H9 (cell line): ENCODE measurements around the gene SERPINA6. TPM values are rescaled to one million over a fixed set of nuclear protein-coding genes. Genes with fewer than 3 reads are reported as not detected.

Experiments
- DNase-seq: peaks from one replicate; pipeline ENCODE4 v3.0.0-alpha.2; 2017
- H2AFZ ChIP-seq: one replicate; pipeline ENCODE4 v1.6.1; 2013; ENCODE audit warnings: mild to moderate bottlenecking, low read length, control low read depth, moderate library complexity
- H2AK5ac ChIP-seq: 2 replicates; pipeline ENCODE4 v1.6.1; 2013; ENCODE audit warnings: low read length, control low read depth, mixed read lengths; ENCODE audit not compliant: insufficient read length
- H2BK120ac ChIP-seq: one replicate; pipeline ENCODE4 v1.6.1; 2013; ENCODE audit warnings: low read depth, mild to moderate bottlenecking, low read length, control low read depth, inconsistent platforms; ENCODE audit not compliant: poor library complexity, severe bottlenecking
- H2BK12ac ChIP-seq: 2 replicates; pipeline ENCODE4 v1.6.1; 2013; ENCODE audit warnings: low read length, control low read depth, mixed read lengths, low read depth; ENCODE audit not compliant: insufficient read length
- H2BK15ac ChIP-seq: 2 replicates; pipeline ENCODE4 v1.6.1; 2013; ENCODE audit warnings: low read depth, low read length, control low read depth
- H2BK20ac ChIP-seq: one replicate; pipeline ENCODE4 v1.6.1; 2013; ENCODE audit warnings: low read depth, mild to moderate bottlenecking, low read length, control low read depth, inconsistent platforms; ENCODE audit not compliant: poor library complexity, severe bottlenecking
- H2BK5ac ChIP-seq: 2 replicates; pipeline ENCODE4 v1.6.1; 2013; ENCODE audit warnings: low read length, control low read depth, mixed read lengths; ENCODE audit not compliant: insufficient read length
- H3K14ac ChIP-seq: 2 replicates; pipeline ENCODE4 v1.6.1; 2013; ENCODE audit warnings: low read length, control low read depth; ENCODE audit not compliant: insufficient read depth
- H3K18ac ChIP-seq: 2 replicates; pipeline ENCODE4 v1.6.1; 2013; ENCODE audit warnings: low read depth, mild to moderate bottlenecking, mixed read lengths, low read length, control low read depth; ENCODE audit not compliant: insufficient read length
- H3K23ac ChIP-seq: 2 replicates; pipeline ENCODE4 v1.6.1; 2013; ENCODE audit warnings: low read length, control low read depth, mixed read lengths, low read depth; ENCODE audit not compliant: insufficient read length
- H3K23me2 ChIP-seq: 2 replicates; pipeline ENCODE4 v1.6.1; 2013; ENCODE audit warnings: low read depth, mild to moderate bottlenecking, mixed read lengths, low read length, control low read depth; ENCODE audit not compliant: insufficient read length, poor library complexity, severe bottlenecking
- H3K27ac ChIP-seq: 2 replicates; pipeline ENCODE4 v1.5.1; 2013; ENCODE audit warnings: low read length, control low read depth, mixed read lengths, low read depth; ENCODE audit not compliant: insufficient read length
- H3K27me3 ChIP-seq: 2 replicates; pipeline ENCODE4 v1.6.1; 2013; ENCODE audit warnings: low read length, control low read depth, inconsistent platforms; ENCODE audit not compliant: insufficient read depth
- H3K4ac ChIP-seq: 2 replicates; pipeline ENCODE4 v1.6.1; 2013; ENCODE audit warnings: low read depth, mild to moderate bottlenecking, control low read depth, inconsistent platforms, low read length, moderate library complexity
- H3K4me1 ChIP-seq: 2 replicates; pipeline ENCODE4 v1.6.1; 2013; ENCODE audit warnings: low read length, control low read depth, inconsistent platforms; ENCODE audit not compliant: insufficient read depth
- H3K4me2 ChIP-seq: 2 replicates; pipeline ENCODE4 v1.6.1; 2013; ENCODE audit warnings: low read length, control low read depth, mixed read lengths; ENCODE audit not compliant: insufficient read length, insufficient read depth
- H3K56ac ChIP-seq: 2 replicates; pipeline ENCODE4 v1.6.1; 2013; ENCODE audit warnings: low read depth, mild to moderate bottlenecking, mixed read lengths, low read length, control low read depth; ENCODE audit not compliant: insufficient read length
- H3K79me1 ChIP-seq: 2 replicates; pipeline ENCODE4 v1.6.1; 2013; ENCODE audit warnings: low read depth, mild to moderate bottlenecking, moderate library complexity, low read length, control low read depth, inconsistent platforms; ENCODE audit not compliant: insufficient read depth, poor library complexity, severe bottlenecking
- H3K79me2 ChIP-seq: 2 replicates; pipeline ENCODE4 v1.6.1; 2013; ENCODE audit warnings: low read length, control low read depth, inconsistent platforms; ENCODE audit not compliant: insufficient read depth
- H3K9ac ChIP-seq: 2 replicates; pipeline ENCODE4 v1.6.1; 2013; ENCODE audit warnings: low read length, control low read depth, mixed read lengths; ENCODE audit not compliant: insufficient read length; ENCODE audit errors: extremely low read depth
- H3K9me3 ChIP-seq: one replicate; pipeline ENCODE4 v1.6.1; 2013; ENCODE audit warnings: low read depth, low read length, inconsistent platforms; ENCODE audit not compliant: control insufficient read depth
- H3T11ph ChIP-seq: one replicate; pipeline ENCODE4 v1.6.1; 2013; ENCODE audit warnings: mild to moderate bottlenecking, low read length, control low read depth, inconsistent platforms
- H4K20me1 ChIP-seq: one replicate; pipeline ENCODE4 v1.6.1; 2013; ENCODE audit not compliant: control insufficient read depth, insufficient read length, insufficient read depth
- H4K5ac ChIP-seq: 2 replicates; pipeline ENCODE4 v1.6.1; 2013; ENCODE audit warnings: low read depth, mild to moderate bottlenecking, mixed read lengths, low read length, control low read depth; ENCODE audit not compliant: insufficient read length
- H4K8ac ChIP-seq: replicated peaks from 2 replicates; pipeline ENCODE4 v1.6.1; 2013; ENCODE audit warnings: low read length, control low read depth, mixed read lengths, low read depth; ENCODE audit not compliant: insufficient read length
- H4K91ac ChIP-seq: 2 replicates; pipeline ENCODE4 v1.6.1; 2013; ENCODE audit warnings: low read depth, mild to moderate bottlenecking, moderate library complexity, mixed read lengths, low read length, control low read depth; ENCODE audit not compliant: insufficient read length
- H3K27ac Mint-ChIP-seq, 3 experiments: 2 replicates in 2 of 3; 3 replicates in 1 of 3; pipeline ENCODE4 v1.8.0; 2020 to 2021; ENCODE audit warnings: mixed read lengths in 3 of 3, mild to moderate bottlenecking in 1 of 3, moderate library complexity in 1 of 3
- H3K27me3 Mint-ChIP-seq: 2 replicates; pipeline ENCODE4 v1.8.0; 2021; ENCODE audit warnings: low read depth, mild to moderate bottlenecking, moderate library complexity, mixed read lengths
- H3K36me3 Mint-ChIP-seq, 3 experiments: 2 replicates in 2 of 3; 3 replicates in 1 of 3; pipeline ENCODE4 v1.8.0; 2020 to 2021; ENCODE audit warnings: low read depth in 3 of 3, mixed read lengths in 3 of 3; ENCODE audit not compliant: insufficient read depth in 1 of 3
- H3K4me1 Mint-ChIP-seq, 2 experiments: 2 replicates each; pipeline ENCODE4 v1.8.0; 2020; ENCODE audit warnings: mixed read lengths in 2 of 2
- H3K4me3 Mint-ChIP-seq, 2 experiments: 2 replicates in 1 of 2; 3 replicates in 1 of 2; pipeline ENCODE4 v1.8.0; 2020 to 2021; ENCODE audit warnings: mild to moderate bottlenecking in 2 of 2, mixed read lengths in 2 of 2, moderate library complexity in 1 of 2
- H3K9me3 Mint-ChIP-seq, 2 experiments: 2 replicates in 1 of 2; 3 replicates in 1 of 2; pipeline ENCODE4 v1.8.0; 2020; ENCODE audit warnings: mild to moderate bottlenecking in 2 of 2, mixed read lengths in 2 of 2, moderate library complexity in 1 of 2
- CTCF ChIP-seq: fragments of 200-600 bp; sonication (generic); conservative IDR thresholded peaks from 3 replicates; pipeline ENCODE4 v1.8.0; 2021; ENCODE audit warnings: antibody characterized with exemption, mild to moderate bottlenecking
- WGBS: extraction: QIAGEN DNeasy Blood & Tissue Kit; methylation state at CpG from one replicate; pipeline ENCODE4 v1.1.7; 2013; ENCODE audit warnings: missing lambda C conversion rate, low lambda C conversion rate, mixed read lengths; ENCODE audit not compliant: insufficient read length; ENCODE audit errors: extremely low coverage; 5-methylcytosine and 5-hydroxymethylcytosine counted together
- total RNA-seq: library from RNA; stranded (reverse); gene quantifications from 2 replicates; pipeline ENCODE4 v1.2.1, GENCODE V29; 2021

The SERPINA6 gene
- total RNA-seq, 1 experiment from 2014 or later = not detected

GRCh38 chr14:94293578-94293924 lies 29.6 kb downstream of the SERPINA6 start:
- H3K79me1 ChIP-seq = no peaks in the 10 kb centered on the region
- no peak overlapping the region for H4K5ac ChIP-seq
- Mint-ChIP-seq H3K4me3 (no peak overlapping the region), H3K9me3 (no peaks in the 10 kb centered on the region), H3K27ac (no peak overlapping the region), H3K27me3 (no peaks in the 10 kb centered on the region), H3K4me1 (peaks cover 7 to 10% of the 10 kb centered on the region in 2 experiments), H3K36me3 (no peaks in the 10 kb centered on the region)
- H2AFZ ChIP-seq = no peak overlapping the region
- no peak overlapping the region for H3T11ph ChIP-seq
- H2BK120ac ChIP-seq = no peak overlapping the region
- no peak for DNase-seq
- H4K8ac ChIP-seq = no peak overlapping the region
- TF ChIP-seq CTCF = no peak
- H3K4me1 ChIP-seq = no peaks in the 10 kb centered on the region; the same call in 1 of the 2 replicates
- no peak overlapping the region for H4K91ac ChIP-seq
- no peak overlapping the region for H3K9ac ChIP-seq
- H2AK5ac ChIP-seq = no peak overlapping the region
- no peak overlapping the region for H3K14ac ChIP-seq
- no peak overlapping the region for H3K4ac ChIP-seq
- no peaks in the 10 kb centered on the region for H3K79me2 ChIP-seq
- H2BK12ac ChIP-seq = no peak overlapping the region
- H3K56ac ChIP-seq = no peak overlapping the region
- H3K27me3 ChIP-seq = no peaks in the 10 kb centered on the region
- no peak overlapping the region for H2BK20ac ChIP-seq
- H3K4me2 ChIP-seq = no peak overlapping the region
- no peaks in the 10 kb centered on the region for H4K20me1 ChIP-seq
- no peak overlapping the region for H2BK5ac ChIP-seq
- H3K18ac ChIP-seq = no peak overlapping the region
- no CpG with 5 or more reads among the region's 3 CpGs for WGBS
- no peaks in the 10 kb centered on the region for H3K9me3 ChIP-seq
- no peaks in the 10 kb centered on the region for H3K23me2 ChIP-seq
- H3K23ac ChIP-seq = no peak overlapping the region
- no peak overlapping the region for H2BK15ac ChIP-seq
- no peak overlapping the region for H3K27ac ChIP-seq
